Keratinocyte (primary cell): ENCODE results near the gene TUBB. TPM values are rescaled to one million over a fixed set of nuclear protein-coding genes. Genes with fewer than 3 reads are reported as not detected.

Source experiments
- DNase-seq: peaks from one replicate; pipeline ENCODE4 v3.0.0-alpha.2; 2011; ENCODE audit warnings: low read depth, missing footprints, low spot score
- FAIRE-seq: peaks from 2 replicates; lab custom pipeline; 2011; peaks lifted over from hg19 to GRCh38; lab: Jason Lieb, UNC
- H2AFZ ChIP-seq: 2 replicates; pipeline ENCODE4 v1.6.0; 2012; ENCODE audit warnings: low read length, control low read depth, inconsistent platforms; ENCODE audit not compliant: control insufficient read depth
- H3K27ac ChIP-seq: 2 replicates; pipeline ENCODE4 v1.5.1; 2011; ENCODE audit warnings: low read length; ENCODE audit not compliant: control insufficient read depth, insufficient read depth
- H3K27me3 ChIP-seq: 3 replicates; pipeline ENCODE4 v1.6.0; 2011; ENCODE audit warnings: low read length; ENCODE audit not compliant: control insufficient read depth, insufficient read depth; ENCODE audit errors: extremely low read depth
- H3K36me3 ChIP-seq, 2 experiments: 2 replicates in 1 of 2; 3 replicates in 1 of 2; pipeline ENCODE4 v1.5.1; 2011; ENCODE audit warnings: low read length in 2 of 2, mild to moderate bottlenecking in 1 of 2; ENCODE audit not compliant: control insufficient read depth in 2 of 2, insufficient read depth in 2 of 2; ENCODE audit errors: extremely low read depth in 1 of 2
- H3K4me1 ChIP-seq: 3 replicates; pipeline ENCODE4 v1.5.1; 2011; ENCODE audit warnings: low read length; ENCODE audit not compliant: control insufficient read depth, insufficient read depth; ENCODE audit errors: extremely low read depth
- H3K4me2 ChIP-seq: 3 replicates; pipeline ENCODE4 v1.6.0; 2011; ENCODE audit warnings: low read depth, low read length; ENCODE audit not compliant: control insufficient read depth, insufficient read depth; ENCODE audit errors: extremely low read depth
- H3K4me3 ChIP-seq, 3 experiments: fragments of 200-600 bp in 1 of 3; sonication (generic) in 1 of 3; 2 replicates in 2 of 3; 3 replicates in 1 of 3; pipeline ENCODE4 v1.5.1; 2011 to 2016; ENCODE audit warnings: low read length in 3 of 3, mild to moderate bottlenecking in 3 of 3, control low read depth in 2 of 3, inconsistent platforms in 1 of 3, low read depth in 1 of 3, mixed read lengths in 1 of 3, mixed run types in 1 of 3, moderate library complexity in 1 of 3; ENCODE audit not compliant: control insufficient read depth in 2 of 3, insufficient read depth in 2 of 3; ENCODE audit errors: extremely low read depth in 1 of 3
- H3K79me2 ChIP-seq: 2 replicates; pipeline ENCODE4 v1.6.0; 2012; ENCODE audit warnings: low read length; ENCODE audit not compliant: control insufficient read depth, insufficient read depth
- H3K9ac ChIP-seq: 3 replicates; pipeline ENCODE4 v1.6.0; 2011; ENCODE audit warnings: low read length; ENCODE audit not compliant: control insufficient read depth, insufficient read depth; ENCODE audit errors: extremely low read depth
- H3K9me1 ChIP-seq: 3 replicates; pipeline ENCODE4 v1.6.0; 2011; ENCODE audit warnings: low read length; ENCODE audit not compliant: control insufficient read depth, insufficient read depth; ENCODE audit errors: extremely low read depth
- H3K9me3 ChIP-seq: 2 replicates; pipeline ENCODE4 v1.5.1; 2012; ENCODE audit warnings: low read depth, low read length; ENCODE audit not compliant: control insufficient read depth
- H4K20me1 ChIP-seq: 3 replicates; pipeline ENCODE4 v1.6.0; 2011; ENCODE audit warnings: low read length; ENCODE audit not compliant: control insufficient read depth, insufficient read depth; ENCODE audit errors: extremely low read depth
- EZH2 ChIP-seq: IDR thresholded peaks from one replicate; pipeline ENCODE4 v1.6.1; 2012; ENCODE audit warnings: inconsistent platforms, mild to moderate bottlenecking, low read length, moderate library complexity
- dilution Hi-C: fragments of 300-500 bp; cut with MboI; formaldehyde crosslinking; loops from one replicate; pipeline ENCODE4 v1.7.0; 2020; ENCODE audit warnings: low sequenced_read_pairs; ENCODE audit not compliant: extremely low pct_ligation_motif_present
- polyA plus RNA-seq, 5 experiments: library from polyadenylated mRNA; depleted of rRNA in 3 of 5; stranded (reverse) in 3 of 5; stranded (forward) in 1 of 5; unstranded in 1 of 5; fragments of >200 nt; gene quantifications; 1 replicate in 1 of 5; 2 replicates in 3 of 5; 3 replicates in 1 of 5; pipeline versions ENCODE4 v1.2.1 to v1.2.3, GENCODE V29; 2011 to 2012; ENCODE audit warnings: missing spikeins in 2 of 5, low read depth in 1 of 5, low replicate concordance in 1 of 5
- TF ChIP-seq, protein P1 (sequence below), 3 experiments: IDR thresholded peaks in 1 of 3; conservative IDR thresholded peaks in 1 of 3; optimal IDR thresholded peaks in 1 of 3; 2 replicates in 2 of 3; 3 replicates in 1 of 3; pipeline versions ENCODE3 to v1.5.1; 2011; ENCODE audit warnings: low read length in 3 of 3, mild to moderate bottlenecking in 3 of 3, moderate library complexity in 2 of 3, control low read depth in 1 of 3, inconsistent platforms in 1 of 3; ENCODE audit not compliant: insufficient read depth in 2 of 3; ENCODE audit errors: extremely low read depth in 1 of 3

Gene TUBB
- polyA plus RNA-seq, 1 donor (not counting 4 experiments of a cell fraction or from before 2014, with no cell fraction given): 1,159 TPM

DNA sequence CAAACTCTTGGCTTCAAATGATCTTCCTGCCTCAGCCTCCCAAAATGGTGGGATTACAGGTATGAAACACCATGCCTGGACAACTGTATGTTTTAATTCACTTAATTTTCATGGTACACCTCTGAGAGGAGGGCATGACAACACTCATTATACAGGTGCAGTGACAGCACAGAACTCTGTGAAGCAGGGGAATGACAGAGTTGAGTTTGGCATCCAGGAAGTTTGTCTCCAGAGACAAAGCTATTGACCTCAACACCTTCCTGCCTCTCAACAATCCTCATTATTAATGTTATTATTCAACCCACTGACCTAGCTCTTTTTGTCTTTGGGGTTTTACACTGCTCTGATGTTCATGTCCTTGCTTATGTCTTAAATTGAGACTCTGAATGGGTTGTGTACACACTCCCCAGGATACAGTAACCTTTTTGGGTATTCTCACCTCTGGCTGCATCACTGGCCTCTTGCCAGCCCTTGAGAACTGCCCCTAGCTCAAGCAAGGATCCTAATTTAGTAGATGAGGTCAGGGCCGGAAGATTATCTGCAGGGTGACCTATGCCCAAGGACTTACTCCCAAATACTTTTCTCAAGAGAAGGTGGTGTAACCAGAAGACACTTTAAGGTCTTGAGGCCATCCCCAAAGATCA is 37.2 kb downstream of the TUBB start:
- H3K27me3 ChIP-seq: no peaks in the 10 kb centered on the region
- no peak overlapping the region for H3K4me2 ChIP-seq
- FAIRE-seq: no peak
- H3K4me1 ChIP-seq: peaks cover 59% of the 10 kb centered on the region
- DNase-seq: no peak
- H3K36me3 ChIP-seq: no peaks in the 10 kb centered on the region
- H4K20me1 ChIP-seq: no peaks in the 10 kb centered on the region
- H3K4me3 ChIP-seq: no peak overlapping the region
- no peak overlapping the region for H3K27ac ChIP-seq
- TF ChIP-seq, protein P1, sequence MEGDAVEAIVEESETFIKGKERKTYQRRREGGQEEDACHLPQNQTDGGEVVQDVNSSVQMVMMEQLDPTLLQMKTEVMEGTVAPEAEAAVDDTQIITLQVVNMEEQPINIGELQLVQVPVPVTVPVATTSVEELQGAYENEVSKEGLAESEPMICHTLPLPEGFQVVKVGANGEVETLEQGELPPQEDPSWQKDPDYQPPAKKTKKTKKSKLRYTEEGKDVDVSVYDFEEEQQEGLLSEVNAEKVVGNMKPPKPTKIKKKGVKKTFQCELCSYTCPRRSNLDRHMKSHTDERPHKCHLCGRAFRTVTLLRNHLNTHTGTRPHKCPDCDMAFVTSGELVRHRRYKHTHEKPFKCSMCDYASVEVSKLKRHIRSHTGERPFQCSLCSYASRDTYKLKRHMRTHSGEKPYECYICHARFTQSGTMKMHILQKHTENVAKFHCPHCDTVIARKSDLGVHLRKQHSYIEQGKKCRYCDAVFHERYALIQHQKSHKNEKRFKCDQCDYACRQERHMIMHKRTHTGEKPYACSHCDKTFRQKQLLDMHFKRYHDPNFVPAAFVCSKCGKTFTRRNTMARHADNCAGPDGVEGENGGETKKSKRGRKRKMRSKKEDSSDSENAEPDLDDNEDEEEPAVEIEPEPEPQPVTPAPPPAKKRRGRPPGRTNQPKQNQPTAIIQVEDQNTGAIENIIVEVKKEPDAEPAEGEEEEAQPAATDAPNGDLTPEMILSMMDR (optimal IDR thresholded peaks at IDR 0.05 in 1 of 3, IDR thresholded peaks at IDR 0.05 in 1 of 3, conservative IDR thresholded peaks at IDR 0.05 in 1 of 3; ENCODE audit: extremely low read depth in 1 of 3, insufficient read depth in 2 of 3, low read length in 3 of 3): no peak
- no peak for TF ChIP-seq EZH2
- no peaks in the 10 kb centered on the region for H3K79me2 ChIP-seq
- dilution Hi-C loops: no loop called here
- no peaks in the 10 kb centered on the region for H3K9me1 ChIP-seq
- no peaks in the 10 kb centered on the region for H3K9me3 ChIP-seq
- no peak overlapping the region for H3K9ac ChIP-seq
- no peak overlapping the region for H2AFZ ChIP-seq

DNA sequence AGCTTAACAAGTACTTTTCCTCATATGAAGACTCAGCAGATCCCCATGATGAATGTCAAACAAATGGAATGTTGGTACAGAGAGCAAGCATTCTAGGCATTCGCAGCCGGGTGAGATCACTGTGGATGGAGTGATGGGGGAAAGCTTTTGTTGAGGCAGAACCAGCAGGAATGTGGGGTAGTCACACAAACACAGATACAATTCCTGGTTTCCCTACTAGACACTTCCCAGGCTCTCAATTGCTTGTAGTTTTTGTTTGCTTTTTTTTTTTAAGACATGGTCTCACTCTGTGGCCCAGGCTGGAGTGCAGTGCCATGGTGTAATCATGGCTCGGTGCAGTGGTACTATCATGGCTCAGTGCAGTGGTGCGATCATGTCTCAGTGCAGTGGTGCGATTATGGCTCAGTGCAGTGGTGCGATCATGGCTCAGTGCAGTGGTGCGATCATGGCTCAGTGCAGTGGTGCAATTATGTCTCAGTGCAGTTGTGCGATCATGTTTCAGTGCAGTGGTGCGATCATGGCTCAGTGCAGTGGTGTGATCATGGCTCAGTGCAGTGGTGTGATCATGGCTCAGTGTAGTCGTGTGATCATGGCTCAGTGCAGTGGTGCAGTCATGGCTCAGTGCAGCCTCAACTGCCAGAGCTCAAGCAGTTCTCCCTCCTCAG is 39.6 kb downstream of the TUBB start:
- Histone ChIP-seq H3K4me2 (peak overlapping the region; percentile 35), H3K9me1 (no peaks in the 10 kb centered on the region), H3K4me3 (no peak overlapping the region), H3K27me3 (no peaks in the 10 kb centered on the region), H2AFZ (no peak overlapping the region), H3K9me3 (no peaks in the 10 kb centered on the region), H3K9ac (peak overlapping the region; percentile 18), H3K27ac (peak overlapping the region; percentile 76), H3K36me3 (no peaks in the 10 kb centered on the region), H3K4me1 (peaks cover 56% of the 10 kb centered on the region), H4K20me1 (no peaks in the 10 kb centered on the region), H3K79me2 (no peaks in the 10 kb centered on the region)
- DNase-seq (no peak), FAIRE-seq (no peak)
- dilution Hi-C loops: no loop called here
- TF ChIP-seq, protein P1 (optimal IDR thresholded peaks at IDR 0.05 in 1 of 3, IDR thresholded peaks at IDR 0.05 in 1 of 3, conservative IDR thresholded peaks at IDR 0.05 in 1 of 3; ENCODE audit: extremely low read depth in 1 of 3, insufficient read depth in 2 of 3, low read length in 3 of 3): no peak
- no peak for TF ChIP-seq EZH2
